HFFc6 (cell line): ENCODE data around the gene ETV3L. TPM values are rescaled to one million over a fixed set of nuclear protein-coding genes. Genes with fewer than 3 reads are reported as not detected.

ENCODE experiments used
- DNase-seq: peaks from one replicate; pipeline ENCODE4 v3.0.0-alpha.2; 2018
- H3K27ac Mint-ChIP-seq: 2 replicates; pipeline ENCODE4 v1.8.0; 2020; ENCODE audit warnings: mild to moderate bottlenecking, mixed read lengths
- H3K27me3 Mint-ChIP-seq: 2 replicates; pipeline ENCODE4 v1.8.0; 2021; ENCODE audit warnings: mild to moderate bottlenecking, moderate library complexity, mixed read lengths; ENCODE audit not compliant: insufficient read depth
- H3K36me3 Mint-ChIP-seq: 2 replicates; pipeline ENCODE4 v1.8.0; 2021; ENCODE audit warnings: low read depth, mixed read lengths
- H3K4me1 Mint-ChIP-seq: 2 replicates; pipeline ENCODE4 v1.8.0; 2020; ENCODE audit warnings: low read depth, mixed read lengths
- H3K4me3 Mint-ChIP-seq: 2 replicates; pipeline ENCODE4 v1.8.0; 2020; ENCODE audit warnings: mild to moderate bottlenecking, moderate library complexity, mixed read lengths
- H3K9me3 Mint-ChIP-seq: 2 replicates; pipeline ENCODE4 v1.8.0; 2020; ENCODE audit warnings: mild to moderate bottlenecking, mixed read lengths
- total RNA-seq, 6 experiments: library from RNA; stranded (reverse); fragmentation: NEBNext Ultra II Directional; extraction: Animal tissue kit (Norgen Biotek cat#: 25700); gene quantifications; 2 replicates in 1 of 6; 3 replicates in 5 of 6; pipeline ENCODE4 v1.2.3, GENCODE V29; 2021
- TF ChIP-seq, protein P1 (sequence below): fragments of 200-600 bp; sonication (generic); IDR thresholded peaks from 2 replicates; pipeline ENCODE4 v1.5.0; 2021; ENCODE audit warnings: antibody characterized with exemption, mild to moderate bottlenecking

The ETV3L gene
- total RNA-seq, 6 experiments from 2014 or later = not detected

- Mint-ChIP-seq H3K4me1 (peaks cover 23% of the 10 kb centered on the region), H3K4me3 (no peak overlapping the region), H3K9me3 (no peaks in the 10 kb centered on the region), H3K27me3 (0 out of 2 replicates have a peak, but pooled peaks cover 1% of the 10 kb centered on the region), H3K36me3 (peaks cover 55% of the 10 kb centered on the region), H3K27ac (no peak overlapping the region)
- no peak for DNase-seq
- TF ChIP-seq, protein P1, sequence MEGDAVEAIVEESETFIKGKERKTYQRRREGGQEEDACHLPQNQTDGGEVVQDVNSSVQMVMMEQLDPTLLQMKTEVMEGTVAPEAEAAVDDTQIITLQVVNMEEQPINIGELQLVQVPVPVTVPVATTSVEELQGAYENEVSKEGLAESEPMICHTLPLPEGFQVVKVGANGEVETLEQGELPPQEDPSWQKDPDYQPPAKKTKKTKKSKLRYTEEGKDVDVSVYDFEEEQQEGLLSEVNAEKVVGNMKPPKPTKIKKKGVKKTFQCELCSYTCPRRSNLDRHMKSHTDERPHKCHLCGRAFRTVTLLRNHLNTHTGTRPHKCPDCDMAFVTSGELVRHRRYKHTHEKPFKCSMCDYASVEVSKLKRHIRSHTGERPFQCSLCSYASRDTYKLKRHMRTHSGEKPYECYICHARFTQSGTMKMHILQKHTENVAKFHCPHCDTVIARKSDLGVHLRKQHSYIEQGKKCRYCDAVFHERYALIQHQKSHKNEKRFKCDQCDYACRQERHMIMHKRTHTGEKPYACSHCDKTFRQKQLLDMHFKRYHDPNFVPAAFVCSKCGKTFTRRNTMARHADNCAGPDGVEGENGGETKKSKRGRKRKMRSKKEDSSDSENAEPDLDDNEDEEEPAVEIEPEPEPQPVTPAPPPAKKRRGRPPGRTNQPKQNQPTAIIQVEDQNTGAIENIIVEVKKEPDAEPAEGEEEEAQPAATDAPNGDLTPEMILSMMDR = no peak
These were observed 32.5 kb upstream of the ETV3L start for GRCh38 chr1:157132111-157132510.

- TF ChIP-seq, protein P1 = no peak
- Mint-ChIP-seq H3K36me3 (peaks cover 55% of the 10 kb centered on the region), H3K27ac (no peak overlapping the region), H3K4me1 (peaks cover 15% of the 10 kb centered on the region), H3K9me3 (no peaks in the 10 kb centered on the region), H3K4me3 (no peak overlapping the region), H3K27me3 (0 out of 2 replicates have a peak, but pooled peaks cover 1% of the 10 kb centered on the region)
- no peak for DNase-seq
These were observed 31.7 kb upstream of the ETV3L start for GRCh38 chr1:157131281-157131680.

DNA sequence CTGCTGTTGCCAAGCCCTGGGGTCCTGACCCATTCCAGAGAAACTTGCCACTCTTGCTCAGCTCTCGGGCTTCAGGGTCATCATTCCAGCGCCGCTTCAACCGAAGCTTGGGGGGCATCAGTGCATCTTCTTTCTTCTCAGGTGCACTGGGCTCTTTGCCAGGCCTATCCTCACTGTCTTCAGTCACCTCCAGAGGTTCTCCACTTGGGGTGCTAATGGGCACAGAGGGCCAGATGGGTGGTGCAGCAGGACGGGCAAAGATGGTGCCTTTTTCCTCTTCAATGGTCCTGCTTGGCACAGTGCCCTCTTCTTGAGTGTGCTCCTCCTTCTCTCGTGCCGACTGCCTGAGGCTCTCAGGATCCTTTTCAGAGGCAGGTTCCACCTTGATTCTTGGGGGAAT, 25.2 kb upstream of the ETV3L start:
- no peak for DNase-seq
- no peaks in the 10 kb centered on the region for H3K9me3 Mint-ChIP-seq
- TF ChIP-seq, protein P1 = 0 out of 2 replicates have a peak, but pooled peaks have one; percentile 6
- no peak overlapping the region for H3K4me3 Mint-ChIP-seq
- H3K27me3 Mint-ChIP-seq = peaks cover under 1% of the 10 kb centered on the region; the same call in 1 of the 2 replicates
- no peak overlapping the region for H3K27ac Mint-ChIP-seq
- H3K4me1 Mint-ChIP-seq = no peaks in the 10 kb centered on the region
- peaks cover 36% of the 10 kb centered on the region for H3K36me3 Mint-ChIP-seq

DNA sequence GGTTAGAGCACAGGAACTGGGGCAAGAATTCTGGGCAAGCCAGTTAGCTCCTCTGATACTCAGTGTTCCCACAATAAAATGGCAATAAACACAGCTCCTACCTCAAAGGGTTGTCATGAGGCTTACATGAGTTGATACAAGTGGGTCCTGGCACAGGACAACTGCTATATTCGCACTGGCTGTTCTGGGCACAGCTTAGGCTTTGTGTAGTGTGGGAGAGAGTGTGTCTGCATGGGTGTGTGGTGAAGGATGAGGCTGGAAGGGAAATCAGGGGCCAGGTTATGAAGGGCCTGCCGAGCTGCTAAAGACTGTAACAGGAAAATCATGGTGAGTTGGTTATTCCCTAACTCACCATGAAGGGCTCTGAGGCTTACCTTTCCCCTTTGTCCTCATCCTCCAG, 19.8 kb upstream of the ETV3L start:
- H3K27ac Mint-ChIP-seq = no peak overlapping the region
- DNase-seq = no peak
- TF ChIP-seq, protein P1 = no peak
- no peaks in the 10 kb centered on the region for H3K9me3 Mint-ChIP-seq
- H3K27me3 Mint-ChIP-seq = peaks cover 13% of the 10 kb centered on the region
- no peaks in the 10 kb centered on the region for H3K4me1 Mint-ChIP-seq
- peaks cover 16% of the 10 kb centered on the region; the same call in 1 of the 2 replicates for H3K36me3 Mint-ChIP-seq
- H3K4me3 Mint-ChIP-seq = no peak overlapping the region

DNA sequence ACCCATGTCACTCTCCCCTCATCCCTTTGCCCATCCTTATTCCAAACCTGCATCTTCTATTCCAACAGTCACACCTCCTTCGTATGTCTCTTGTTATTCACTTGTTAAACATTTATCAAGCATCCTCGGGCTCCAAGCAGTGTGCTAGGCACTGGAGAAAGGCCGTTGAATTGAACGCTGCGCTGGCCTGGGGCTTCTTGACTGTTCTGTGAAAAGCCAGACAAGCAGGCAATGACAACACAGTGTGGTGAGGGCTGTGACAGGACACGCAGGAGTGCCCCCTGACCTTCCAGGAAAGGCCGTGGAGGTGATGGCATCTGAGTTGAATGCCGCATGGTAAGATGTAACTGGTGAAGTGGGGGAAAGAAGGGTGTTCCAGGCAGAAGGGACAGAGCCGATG, 19.4 kb upstream of the ETV3L start:
- H3K4me1 Mint-ChIP-seq = no peaks in the 10 kb centered on the region

More for the DNA sequence above, 19.4 kb upstream of the ETV3L start:
- no peak for DNase-seq
- Mint-ChIP-seq H3K36me3 (peaks cover 12% of the 10 kb centered on the region; the same call in 1 of the 2 replicates), H3K27ac (no peak overlapping the region), H3K4me3 (no peak overlapping the region), H3K9me3 (no peaks in the 10 kb centered on the region), H3K27me3 (peaks cover 15% of the 10 kb centered on the region)
- TF ChIP-seq, protein P1 = no peak
